ENCODE results near the gene CAB39L.
"Not testable (repeated sequence)": the region's sequence is repeated elsewhere in the genome, so short reads cannot be mapped to it uniquely, and the experiment has no call there.

Gene CAB39L

DNA sequence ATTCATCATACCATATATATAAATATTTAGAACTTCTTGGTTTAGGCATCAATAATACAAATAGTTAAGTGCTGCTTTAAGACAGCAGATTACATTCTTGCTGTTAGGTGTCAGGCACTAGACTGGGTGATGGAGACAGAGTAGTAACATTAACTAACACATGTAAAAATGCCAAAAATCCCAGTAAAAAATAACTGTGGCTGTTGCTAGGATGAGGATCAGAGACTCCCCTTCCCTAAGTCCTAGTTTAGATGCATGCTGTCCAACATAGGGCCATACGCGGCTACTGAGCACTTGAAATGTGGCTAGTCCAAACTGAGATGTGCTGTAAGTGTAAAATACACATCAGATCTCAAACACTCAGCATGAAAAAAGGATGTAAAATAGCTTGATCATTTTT, 101.4 kb downstream of the CAB39L start:
- DNase-seq, result no peak

DNA sequence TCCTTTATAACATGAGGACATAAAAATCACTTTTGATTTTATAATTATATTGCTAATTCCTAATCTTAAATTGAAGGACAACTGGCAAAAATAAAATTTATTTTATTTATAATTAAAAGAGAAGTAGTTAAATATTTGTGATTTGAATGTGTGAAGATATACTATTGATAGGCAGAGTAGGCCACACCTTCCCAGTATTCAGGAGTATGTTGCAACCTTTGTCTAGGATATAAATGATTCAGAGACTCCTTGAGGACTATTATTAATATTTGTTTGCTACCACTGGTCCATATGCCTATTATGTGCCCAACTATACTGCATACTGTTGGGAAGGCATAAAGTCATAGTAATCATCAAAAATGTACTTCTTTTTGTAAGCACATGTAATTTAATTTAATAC, 101.9 kb downstream of the CAB39L start:
- DNase-seq, result no peak

DNA sequence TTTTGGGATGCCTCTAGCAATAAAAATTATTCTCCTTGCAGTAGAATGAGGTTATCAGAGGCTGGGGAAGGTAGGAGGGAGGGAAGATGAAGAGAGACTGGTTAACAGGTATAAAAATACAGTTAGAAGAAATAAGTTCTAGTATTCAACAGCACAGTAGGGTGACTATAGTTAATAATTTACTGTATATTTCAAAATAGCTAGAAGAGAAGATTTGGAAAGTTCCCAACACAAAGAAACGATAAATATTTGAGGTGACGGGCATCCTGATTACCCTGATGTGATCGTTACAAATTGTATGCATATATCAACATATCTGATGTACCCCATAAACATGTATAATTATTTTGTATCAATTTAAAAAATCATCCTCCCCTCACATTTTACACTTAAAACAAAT, 102.3 kb downstream of the CAB39L start:
- DNase-seq, result no peak

DNA sequence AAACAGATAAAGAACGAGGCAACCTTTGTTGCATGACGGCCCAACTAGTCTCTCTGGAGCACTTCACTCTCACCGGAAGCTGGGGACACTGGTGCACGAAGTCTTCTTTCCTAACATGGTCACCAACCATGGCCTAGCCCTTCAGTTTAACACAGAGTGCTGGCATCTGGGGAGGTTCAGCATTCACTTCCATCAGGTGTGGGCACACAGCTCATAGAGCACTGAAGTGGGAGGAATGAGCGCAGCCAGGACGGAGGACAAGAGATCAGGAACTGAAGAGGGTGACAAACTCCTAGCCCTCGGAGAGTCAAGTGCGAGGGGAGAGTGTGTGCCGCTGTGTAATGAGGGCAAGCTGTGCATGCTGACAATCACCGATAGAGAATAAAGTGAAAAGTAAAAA, 103.7 kb downstream of the CAB39L start:
- no peak for DNase-seq

DNA sequence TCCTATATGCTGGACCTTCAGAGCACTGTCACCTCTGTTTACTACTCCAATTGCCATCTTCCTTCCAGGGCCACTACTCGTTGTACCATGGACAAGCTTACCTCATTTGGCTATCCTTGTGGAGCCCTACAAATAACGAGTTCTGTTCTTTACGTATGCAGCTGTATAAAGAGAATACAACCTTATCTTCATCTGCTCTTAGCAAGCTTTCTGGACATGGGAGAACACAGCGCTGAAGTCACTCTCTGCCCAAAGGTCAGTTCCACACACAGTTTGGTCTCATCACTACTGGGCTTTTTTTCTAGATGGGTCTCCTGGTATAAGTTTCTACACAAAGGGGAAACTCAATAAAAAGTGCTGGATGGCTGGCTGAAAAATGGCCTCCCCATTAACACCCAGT, 107.2 kb downstream of the CAB39L start:
- DNase-seq, result no peak

DNA sequence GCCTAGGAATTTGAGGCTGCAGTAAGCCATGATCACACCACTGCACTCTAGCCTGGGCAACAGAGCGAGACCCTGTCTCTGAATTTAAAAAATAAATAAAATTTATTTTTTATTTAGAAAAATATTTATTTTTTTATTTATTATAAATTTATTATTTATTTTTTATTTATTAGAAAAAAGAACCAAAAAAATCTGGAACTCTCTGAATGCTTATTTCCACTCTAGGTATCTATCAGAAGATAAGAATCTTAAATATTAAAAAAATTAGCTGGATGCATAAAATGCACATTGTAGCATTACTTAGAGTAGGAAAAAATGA, 113.4 kb downstream of the CAB39L start:
- DNase-seq, result no peak

DNA sequence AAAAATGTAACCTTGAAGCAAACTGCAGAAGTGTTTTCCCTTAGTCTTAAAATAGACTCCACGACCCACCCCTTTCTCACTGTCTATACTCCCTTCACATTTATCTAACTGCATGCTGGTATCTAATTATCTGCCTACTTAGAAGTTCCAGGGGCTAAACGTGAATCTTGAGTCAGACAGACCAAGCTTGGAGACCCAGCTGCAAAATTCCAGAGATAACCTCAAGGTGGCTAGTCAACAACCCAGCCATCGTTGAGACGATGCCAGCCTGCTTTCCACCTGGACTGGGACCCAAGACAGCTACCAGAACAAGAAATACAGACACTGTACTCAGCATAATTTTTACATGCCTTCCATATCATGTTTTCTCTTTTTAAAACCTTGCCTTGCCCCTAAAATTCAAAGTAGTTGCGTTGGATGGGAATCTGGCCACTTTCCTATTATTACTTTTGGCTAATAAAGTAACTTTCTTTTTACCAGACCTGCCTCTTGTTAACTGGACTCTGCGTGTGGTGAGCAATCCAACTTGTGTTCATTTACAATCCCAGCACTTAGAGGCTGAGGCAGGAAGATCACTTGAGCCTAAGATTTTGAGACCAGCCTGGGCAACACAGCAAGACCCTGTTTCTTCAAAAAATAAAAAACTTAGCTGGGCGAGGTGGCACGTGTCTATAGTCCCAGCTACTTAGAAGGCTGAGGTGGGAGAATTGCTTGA, 113.9 kb downstream of the CAB39L start:
- DNase-seq, result no peak

DNA sequence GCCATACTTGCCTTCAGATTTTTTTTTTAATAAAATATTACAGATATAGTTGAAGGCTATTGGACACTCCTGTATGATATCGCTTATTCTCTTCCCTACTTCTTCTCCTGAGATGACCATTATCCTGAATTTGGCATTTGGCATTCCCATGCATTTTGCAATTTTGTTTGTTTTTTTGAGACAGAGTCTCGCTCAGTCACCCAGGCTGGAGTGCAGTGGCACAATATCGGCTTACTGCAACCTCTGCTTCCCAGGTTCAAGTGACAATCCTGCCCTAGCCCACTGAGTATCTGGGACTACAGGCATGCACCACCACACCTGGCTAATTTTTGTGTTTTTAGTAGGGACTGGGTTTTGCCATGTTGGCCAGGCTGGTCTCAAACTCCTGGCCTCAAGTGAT, 116.7 kb downstream of the CAB39L start:
- not testable (repeated sequence) for DNase-seq

DNA sequence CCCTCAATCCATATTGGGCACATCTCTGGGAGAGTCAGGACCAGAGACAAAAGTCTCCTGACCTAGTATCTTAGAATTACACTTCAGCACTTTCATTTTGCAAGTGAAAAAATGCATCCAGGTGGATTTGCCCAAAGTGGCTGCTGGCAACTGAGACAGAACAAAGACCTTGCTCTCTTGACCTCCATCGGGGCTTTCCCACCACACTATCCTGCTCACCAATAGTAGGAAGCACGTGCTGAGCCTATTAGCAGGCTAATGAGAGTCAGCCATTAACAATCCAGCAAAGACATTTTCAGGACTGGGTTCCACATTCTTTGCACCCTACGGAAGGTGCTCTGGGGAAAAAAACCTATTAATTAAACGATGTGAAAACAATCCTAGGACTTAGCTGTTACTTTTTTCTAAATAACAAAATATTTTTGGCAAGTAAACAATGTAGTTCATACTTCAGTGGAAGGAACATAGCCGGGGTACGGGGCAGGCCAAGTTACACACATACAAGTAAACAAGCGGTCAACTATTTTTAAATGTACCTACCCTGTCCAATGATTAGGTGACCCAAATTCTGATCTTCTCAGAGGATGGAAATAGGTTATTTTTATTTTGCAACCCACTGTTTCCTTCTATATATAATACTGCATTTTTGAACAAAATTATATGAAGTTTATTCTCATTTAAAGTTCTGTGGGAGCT, 117.5 kb downstream of the CAB39L start:
- DNase-seq, result no peak

DNA sequence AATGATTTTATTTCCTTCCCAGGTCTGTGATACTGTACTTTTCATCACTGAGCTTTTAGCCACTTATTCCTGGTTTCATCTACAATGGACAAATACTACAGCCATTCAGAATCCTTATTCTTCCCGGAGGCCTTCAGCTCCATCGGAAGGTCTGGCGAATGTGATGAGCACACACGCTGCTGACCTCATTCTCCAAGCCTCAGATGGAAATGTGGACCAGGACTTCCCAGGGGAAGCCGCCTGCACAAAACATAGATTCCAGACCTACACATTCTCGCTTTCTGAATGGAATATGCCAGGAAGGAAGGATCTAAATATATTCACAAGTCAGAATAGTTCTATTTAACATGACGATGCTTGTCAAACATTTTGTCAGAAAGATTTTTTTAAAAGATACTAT, 120.5 kb downstream of the CAB39L start:
- DNase-seq, result no peak

DNA sequence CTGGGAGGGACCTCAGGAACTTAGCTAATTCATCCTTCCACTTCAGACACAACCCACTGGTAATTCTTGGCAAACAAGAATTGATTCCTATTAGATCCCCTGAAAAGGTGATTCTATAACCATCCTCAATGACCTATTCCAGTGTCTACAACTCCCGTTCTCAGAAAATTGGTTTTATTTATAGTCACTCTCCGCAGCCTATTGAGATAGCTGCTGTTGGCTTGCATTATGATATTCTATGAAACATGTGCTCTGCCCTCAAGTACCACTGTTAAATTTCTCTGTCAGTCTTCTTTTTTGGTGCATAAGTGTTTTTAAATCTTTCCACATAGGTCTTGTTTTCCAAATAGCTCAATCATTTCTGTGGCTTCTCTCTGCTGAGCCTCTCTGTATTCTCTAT, 121.2 kb downstream of the CAB39L start:
- DNase-seq, result no peak

DNA sequence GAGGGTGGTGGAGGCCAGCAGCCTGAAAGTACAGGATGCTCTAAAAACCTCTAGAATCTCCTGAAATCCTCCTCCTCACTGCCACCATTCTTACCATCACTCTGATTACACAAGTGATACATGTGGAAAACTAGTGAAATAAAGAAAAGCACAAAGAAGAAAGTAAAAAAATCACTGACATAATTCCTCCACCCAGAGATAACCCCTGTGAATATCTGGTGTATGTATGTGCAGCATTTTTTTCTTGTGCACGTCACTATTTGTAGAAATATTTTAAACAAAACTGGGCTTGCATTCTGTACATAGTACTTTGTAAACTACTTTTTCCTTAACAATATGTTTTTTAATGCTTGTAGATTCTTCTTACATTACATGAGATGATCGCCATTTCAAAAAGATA, 122.9 kb downstream of the CAB39L start:
- no peak for DNase-seq

DNA sequence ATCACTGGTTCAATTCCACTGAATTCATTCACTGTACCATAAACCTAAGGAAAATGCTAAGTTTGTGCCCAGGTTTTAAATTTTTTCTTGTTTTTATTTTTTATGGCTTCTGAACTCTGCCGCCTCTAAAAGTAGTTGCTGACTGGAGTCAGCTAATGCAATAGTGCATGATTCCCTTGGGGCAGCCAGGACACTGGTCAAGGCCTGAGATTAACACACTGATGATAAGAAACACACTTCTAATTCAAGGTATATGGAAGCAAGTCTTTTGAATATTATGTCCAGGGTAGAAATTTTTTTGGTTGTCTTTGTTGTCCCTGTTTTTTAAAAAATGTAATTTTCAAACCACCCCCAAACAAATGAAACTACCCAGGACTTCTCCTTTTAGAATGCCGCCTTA, 123.9 kb downstream of the CAB39L start:
- no peak for DNase-seq

DNA sequence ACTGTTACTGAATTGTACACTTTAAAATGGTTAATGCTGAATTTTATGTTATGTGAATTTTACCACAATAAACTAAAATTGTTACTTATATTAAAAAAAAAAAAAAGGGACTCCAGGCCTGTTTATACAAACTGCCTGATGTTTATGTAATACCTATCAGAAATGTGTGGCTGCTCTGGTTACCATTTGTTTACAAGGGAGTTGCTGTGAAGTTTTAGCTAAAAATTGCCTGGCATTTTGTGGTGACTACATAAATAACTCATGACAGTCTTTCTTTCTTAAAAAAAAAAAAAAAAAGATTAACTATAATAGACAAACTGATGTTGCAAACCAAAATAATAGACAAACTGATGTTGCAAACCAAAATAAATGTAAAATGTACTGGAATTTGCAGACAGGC, 124.3 kb downstream of the CAB39L start:
- DNase-seq, result no peak

DNA sequence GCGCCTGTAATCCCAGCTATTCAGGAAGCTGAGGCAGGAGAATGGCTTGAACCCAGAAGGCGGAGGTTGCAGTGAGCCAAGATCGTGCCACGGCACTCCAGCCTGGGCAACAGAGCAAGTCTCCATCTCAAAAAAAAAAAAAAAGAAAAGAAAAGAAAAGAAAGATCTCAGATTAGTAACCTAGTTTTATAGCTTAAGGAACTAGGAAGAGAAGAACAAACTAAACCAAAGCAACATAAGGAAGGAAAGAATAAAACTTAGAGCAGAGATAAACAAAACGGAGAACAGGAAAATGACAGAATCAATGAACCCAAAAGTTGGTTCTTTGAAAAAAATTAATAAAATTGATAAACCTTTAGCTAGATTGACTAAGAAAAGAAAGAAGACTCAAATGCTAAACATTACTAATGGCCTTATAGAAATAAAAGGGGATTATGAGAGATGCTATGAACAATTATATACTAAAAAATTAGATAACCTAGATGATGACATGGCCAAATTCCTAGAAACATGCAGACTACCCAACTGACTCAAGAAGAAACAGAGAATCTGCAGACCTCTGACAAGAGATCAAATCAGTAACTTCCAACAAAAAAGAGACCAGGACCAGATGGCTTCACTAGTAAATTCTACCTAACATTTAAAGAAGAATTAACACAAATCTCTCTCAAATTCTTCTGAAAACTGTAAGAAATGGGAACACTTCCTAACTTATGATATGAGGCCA, 127.9 kb downstream of the CAB39L start:
- DNase-seq, result no peak

DNA sequence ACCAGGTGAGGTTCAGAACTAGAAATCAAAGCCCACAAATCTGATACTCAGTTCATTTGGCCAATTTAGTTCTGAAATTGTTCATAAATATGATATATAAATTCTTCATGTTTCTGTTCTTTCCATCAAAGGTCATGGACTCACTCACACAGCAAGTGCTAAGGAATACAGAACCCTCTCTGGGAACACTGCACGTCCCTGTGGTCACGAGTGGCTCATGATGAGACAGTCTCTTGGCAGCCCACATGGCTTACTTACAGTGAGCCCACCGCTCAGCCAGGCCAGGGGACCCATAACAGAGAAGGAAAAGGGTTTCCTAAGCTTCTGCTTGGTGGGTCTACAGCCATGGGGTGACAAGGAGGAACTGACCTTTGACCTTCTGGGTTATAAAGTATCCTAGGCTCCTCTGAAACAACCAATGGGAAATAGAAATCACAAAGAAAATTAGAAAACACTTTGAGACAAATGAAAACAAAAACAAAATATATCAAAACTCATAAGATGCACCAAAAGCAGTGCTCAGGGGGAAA, 128.8 kb downstream of the CAB39L start:
- DNase-seq, result no peak

DNA sequence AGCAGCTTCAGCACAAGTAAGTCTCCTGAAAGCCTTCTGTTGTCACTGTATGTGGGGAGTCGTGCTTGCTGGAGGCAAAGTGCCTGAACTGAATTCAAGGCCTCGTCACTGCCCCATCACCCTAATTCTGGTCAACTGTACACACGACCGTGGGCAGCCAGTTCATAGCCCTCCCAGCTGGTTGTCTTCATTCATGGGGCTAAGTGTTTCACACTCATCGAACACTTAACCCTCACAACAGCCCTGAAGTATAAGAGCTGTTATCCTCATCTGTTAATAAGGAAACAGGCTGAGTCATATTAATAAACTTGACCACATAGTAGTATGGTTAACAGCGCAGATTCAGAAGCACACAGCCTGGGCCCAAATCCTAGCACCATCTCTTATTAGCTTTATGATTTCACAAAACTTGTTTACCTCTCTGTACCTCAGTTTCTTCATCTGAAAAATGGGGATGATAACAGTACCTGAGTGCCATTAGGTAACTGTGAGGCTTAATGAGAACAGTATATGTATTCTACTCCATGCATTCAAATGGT, 129.5 kb downstream of the CAB39L start:
- no peak for DNase-seq

DNA sequence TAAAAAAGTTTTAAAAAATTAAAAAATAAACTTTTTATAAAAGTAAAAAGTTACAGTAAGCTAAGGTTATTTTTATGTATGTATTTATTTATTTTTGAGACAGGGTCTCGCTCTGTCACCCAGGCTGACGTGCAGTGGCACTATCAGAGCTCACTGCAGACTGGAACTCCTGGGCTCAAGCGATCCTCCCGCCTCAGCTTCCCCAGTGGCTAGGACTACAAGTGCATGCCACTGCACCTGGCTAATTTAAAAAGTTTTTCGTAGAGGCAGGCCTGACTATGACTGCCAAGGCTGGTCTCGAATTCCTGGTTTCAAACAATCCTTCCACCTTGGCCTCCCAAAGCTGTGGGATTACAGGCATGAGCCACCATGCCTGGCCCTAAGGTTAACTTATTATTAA, 132.0 kb downstream of the CAB39L start:
- DNase-seq, result no peak

DNA sequence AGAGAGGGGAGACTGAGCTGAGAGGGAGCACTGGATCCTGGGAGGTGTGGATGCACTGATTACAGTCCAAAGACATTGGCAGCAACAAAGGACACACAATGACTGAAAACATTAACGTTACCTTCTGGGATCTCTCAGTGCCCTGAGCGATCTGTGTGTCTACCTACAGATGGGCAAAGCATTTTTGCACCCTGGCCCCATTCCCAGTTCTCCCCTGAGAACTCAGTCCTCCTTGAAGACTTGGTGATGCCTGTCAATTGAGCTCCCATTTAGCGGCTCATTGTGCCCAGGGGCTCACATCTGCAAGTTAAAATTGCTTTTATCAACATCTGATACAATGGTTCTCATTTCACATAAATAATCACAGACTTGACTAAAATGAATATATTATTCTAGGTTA, 133.6 kb downstream of the CAB39L start:
- no peak for DNase-seq

DNA sequence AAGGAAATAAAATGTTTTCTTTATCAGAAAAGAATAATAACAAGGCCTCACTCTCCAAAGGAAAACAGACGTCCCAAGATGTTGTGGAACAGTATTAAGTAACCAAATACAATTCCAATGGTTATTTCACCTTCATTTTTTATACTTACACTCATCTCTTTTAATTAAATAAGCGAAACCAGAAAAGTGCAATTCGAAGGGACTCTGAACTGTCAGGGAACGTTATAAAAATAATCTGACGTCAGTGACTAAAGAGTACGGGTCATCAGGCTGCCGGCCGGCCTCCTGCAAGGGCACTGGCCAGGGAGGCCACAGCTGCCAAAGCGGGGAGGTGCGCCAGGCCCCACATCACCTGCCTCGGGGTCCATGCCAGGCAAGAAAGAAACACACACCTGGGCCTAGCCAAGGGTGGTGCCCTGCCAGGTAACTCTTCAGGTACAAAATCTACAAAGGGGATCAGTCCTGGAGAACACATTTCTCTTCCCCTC, 134.9 kb downstream of the CAB39L start:
- DNase-seq, result no peak

DNA sequence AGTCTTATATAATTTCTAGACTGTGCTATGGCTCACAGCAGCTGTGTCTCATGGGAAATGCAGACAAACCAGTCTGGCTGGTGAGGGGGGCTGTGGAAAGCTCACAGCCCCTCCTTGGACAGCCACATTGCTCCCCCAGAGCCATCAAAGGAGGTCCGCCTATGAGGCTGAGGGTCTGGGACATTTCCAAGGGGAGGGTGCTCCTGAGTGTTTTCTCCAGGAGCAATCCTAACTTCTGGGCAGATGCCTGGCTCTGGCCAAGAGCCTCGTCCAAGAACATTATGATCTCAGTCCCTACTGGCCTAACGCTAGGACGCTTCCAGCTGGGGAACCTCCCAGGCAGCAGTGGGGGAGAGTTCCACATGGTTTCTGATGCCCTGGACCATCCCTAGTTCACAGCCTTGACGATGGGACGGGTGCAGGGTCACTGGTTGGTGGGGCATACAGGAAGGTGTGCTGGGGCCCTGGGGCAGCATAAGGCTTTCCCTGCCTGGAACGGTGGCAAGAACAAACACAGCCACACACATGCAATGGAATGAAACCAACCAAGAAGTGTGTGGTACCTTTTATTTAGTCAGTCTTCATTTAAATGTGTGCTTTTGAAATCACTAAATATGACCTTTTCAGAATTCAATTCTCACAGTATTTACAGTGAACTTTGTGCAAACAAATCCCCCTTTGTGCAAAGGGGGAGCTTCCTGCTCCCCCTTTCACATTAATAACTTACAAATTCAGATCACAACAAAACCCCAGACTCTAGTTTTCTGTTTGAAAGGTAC, 135.6 kb downstream of the CAB39L start:
- no peak for DNase-seq

DNA sequence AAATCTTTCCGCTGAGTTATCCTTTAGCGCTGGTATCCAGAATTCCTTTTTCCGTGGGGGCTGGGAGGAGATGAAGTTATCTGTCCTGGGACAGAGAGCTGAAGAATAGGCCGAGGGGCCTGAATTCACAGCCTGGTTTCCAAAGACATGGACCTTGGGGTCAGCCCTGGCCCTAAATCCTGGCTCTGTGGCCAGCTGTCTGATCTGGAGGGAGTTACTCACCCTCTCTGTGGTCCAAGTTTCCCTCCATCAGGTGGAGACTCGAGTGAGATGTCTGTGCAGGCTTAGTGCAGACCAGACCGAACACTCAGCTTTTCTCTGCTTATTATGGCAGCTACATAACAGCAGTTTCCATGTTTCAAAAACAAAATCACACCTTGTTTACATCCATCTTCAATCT, 136.5 kb downstream of the CAB39L start:
- DNase-seq, result no peak

All from NCI-H82 (cell line).